Stomach (tissue), 9 donors: ENCODE data around the gene TTLL4. TPM values are rescaled to one million over a fixed set of nuclear protein-coding genes. Genes with fewer than 3 reads are reported as not detected.

ENCODE experiments used
- DNase-seq, 2 donors: peaks; one replicate each; pipeline versions ENCODE4 v3.0.0 to v3.0.0-alpha.2; 2013 to 2019
- H3K27ac ChIP-seq, 5 donors: fragments of 200-600 bp in 4 of 5; sonication (generic) in 4 of 5; one replicate each; pipeline ENCODE4 v1.5.1; 2013 to 2019; ENCODE audit warnings: mild to moderate bottlenecking in 1 of 5, moderate library complexity in 1 of 5
- H3K27me3 ChIP-seq, 3 donors: fragments of 200-600 bp; sonication (generic); one replicate each; pipeline ENCODE4 v1.5.1; 2017 to 2019; ENCODE audit warnings: mixed run types in 1 of 3
- H3K36me3 ChIP-seq, 4 donors: fragments of 200-600 bp; sonication (generic); 1 replicate in 3 of 4; 2 replicates in 1 of 4; pipeline ENCODE4 v1.5.1; 2016 to 2019
- H3K4me1 ChIP-seq, 4 donors: fragments of 200-600 bp; sonication (generic); one replicate each; pipeline ENCODE4 v1.5.1; 2016 to 2019
- H3K4me3 ChIP-seq, 4 donors: fragments of 200-600 bp; sonication (generic) in 3 of 4; one replicate each; pipeline ENCODE4 v1.5.1; 2016 to 2019; ENCODE audit warnings: mild to moderate bottlenecking in 1 of 4
- H3K9me3 ChIP-seq, 4 donors: fragments of 200-600 bp; sonication (generic); one replicate each; pipeline ENCODE4 v1.5.1; 2016 to 2019
- CTCF ChIP-seq, 7 experiments: fragments of 450-650 bp in 4 of 7; fragments of 200-600 bp in 3 of 7; sonication (generic) in 3 of 7; IDR thresholded peaks; one replicate each; pipeline ENCODE4 v1.5.1; 2016 to 2019; ENCODE audit warnings: antibody characterized with exemption in 7 of 7, control low read depth in 2 of 7, mild to moderate bottlenecking in 1 of 7
- EP300 ChIP-seq: sonication (generic); formaldehyde crosslinking; IDR thresholded peaks from one replicate; pipeline ENCODE4 v1.6.1; 2017; ENCODE audit warnings: antibody characterized with exemption
- POLR2A ChIP-seq, 4 donors: fragments of 450-650 bp; IDR thresholded peaks; one replicate each; pipeline ENCODE4 v1.6.1; 2016; ENCODE audit warnings: antibody characterized with exemption in 4 of 4, control low read depth in 2 of 4, mild to moderate bottlenecking in 1 of 4, moderate library complexity in 1 of 4
- POLR2AphosphoS5 ChIP-seq, 3 donors: sonication (generic); formaldehyde crosslinking; IDR thresholded peaks; one replicate each; pipeline ENCODE4 v1.6.1; 2016; ENCODE audit warnings: antibody characterized with exemption in 3 of 3
- WGBS, 5 donors: extraction: QIAGEN DNeasy Blood & Tissue Kit in 3 of 5; methylation state at CpG; one replicate each; pipeline versions ENCODE4 v1.1.5 to v1.1.7; 2013 to 2018; 5-methylcytosine and 5-hydroxymethylcytosine counted together
- intact Hi-C: fragments of 100-400 bp; cut with DNase I; formaldehyde crosslinking; loops from one replicate; pipeline ENCODE4 v1.15.1; 2023; ENCODE audit warnings: low total_unique reads
- polyA plus RNA-seq, 3 donors: library from polyadenylated mRNA; stranded (reverse); fragments of 200-250 nt; gene quantifications; one replicate each; pipeline ENCODE4 v1.2.3, GENCODE V29; 2013
- total RNA-seq, 5 donors: library from RNA; depleted of rRNA; stranded (reverse); fragments of >200 nt; gene quantifications; one replicate each; pipeline versions ENCODE4 v1.1.0 to v1.2.3, GENCODE V29; 2014 to 2016
- donor health status: healthy with polysubstance abuse.
- donor health status: Bipolar disorder and iron deficiency.
- donor health status: healthy.

The TTLL4 gene
- total and polyA plus RNA-seq, 8 donors = 8.8 to 139 (median 13.9) TPM

GRCh38 chr2:218716070-218716469 is 5.4 kb downstream of the TTLL4 start:
- no peaks in the 10 kb centered on the region for H3K27me3 ChIP-seq
- H3K4me1 ChIP-seq = peaks cover 10 to 69% (median 31%) of the 10 kb centered on the region in 4 donors
- H3K9me3 ChIP-seq = no peaks in the 10 kb centered on the region
- intact Hi-C loops = no loop called here
- WGBS, 5 donors = 62 to 67% (median 64%) methylated on average over 4 of the region's 4 CpGs
- TF ChIP-seq POLR2AphosphoS5 (IDR thresholded peaks at IDR 0.05) (no peak), EP300 (no peak), POLR2A (IDR thresholded peaks at IDR 0.05) (no peak), CTCF (IDR thresholded peaks at IDR 0.05) (no peak)
- no peak overlapping the region for H3K27ac ChIP-seq
- DNase-seq = no peak
- no peak overlapping the region for H3K4me3 ChIP-seq
- H3K36me3 ChIP-seq = peaks cover 0 to 17% (median 11%) of the 10 kb centered on the region in 4 donors

- Histone ChIP-seq H3K4me1 (peaks cover under 1 to 72% (median 32%) of the 10 kb centered on the region in 4 donors), H3K27ac (peak overlapping the region in 4 of 5 donors; percentile 4 to 78 (median 44)), H3K9me3 (no peaks in the 10 kb centered on the region), H3K4me3 (no peak overlapping the region), H3K36me3 (peaks cover 0 to 17% (median 11%) of the 10 kb centered on the region in 4 donors), H3K27me3 (no peaks in the 10 kb centered on the region)
- TF ChIP-seq CTCF (IDR thresholded peaks at IDR 0.05) = no peak
- TF ChIP-seq POLR2AphosphoS5 (IDR thresholded peaks at IDR 0.05) = peak in 2 of 3 donors; percentile 14 to 31
- intact Hi-C loops = no loop called here
- peak in 1 of 2 donors; percentile 74 for DNase-seq
- WGBS, 5 donors = 50 to 71% (median 54%) methylated on average over 3 of the region's 3 CpGs
Observed at GRCh38 chr2:218717262-218717661, 6.6 kb downstream of the TTLL4 start.

GRCh38 chr2:218718058-218718457 is 7.4 kb downstream of the TTLL4 start:
- TF ChIP-seq EP300 = no peak
- TF ChIP-seq CTCF (IDR thresholded peaks at IDR 0.05) = no peak
- no peak for TF ChIP-seq POLR2A (IDR thresholded peaks at IDR 0.05)
- no peak for TF ChIP-seq POLR2AphosphoS5 (IDR thresholded peaks at IDR 0.05)
- no peak overlapping the region for H3K4me3 ChIP-seq
- no peaks in the 10 kb centered on the region for H3K27me3 ChIP-seq
- H3K9me3 ChIP-seq = no peaks in the 10 kb centered on the region
- peaks cover 0 to 17% (median 11%) of the 10 kb centered on the region in 4 donors for H3K36me3 ChIP-seq
- peak overlapping the region in 3 of 5 donors; percentile 46 to 78 (median 69) for H3K27ac ChIP-seq
- intact Hi-C loops = no loop called here
- 92 to 98% (median 92%) methylated on average over 7 of the region's 7 CpGs for WGBS, 5 donors
- no peak for DNase-seq
- peaks cover 8 to 76% (median 37%) of the 10 kb centered on the region in 4 donors for H3K4me1 ChIP-seq

DNA sequence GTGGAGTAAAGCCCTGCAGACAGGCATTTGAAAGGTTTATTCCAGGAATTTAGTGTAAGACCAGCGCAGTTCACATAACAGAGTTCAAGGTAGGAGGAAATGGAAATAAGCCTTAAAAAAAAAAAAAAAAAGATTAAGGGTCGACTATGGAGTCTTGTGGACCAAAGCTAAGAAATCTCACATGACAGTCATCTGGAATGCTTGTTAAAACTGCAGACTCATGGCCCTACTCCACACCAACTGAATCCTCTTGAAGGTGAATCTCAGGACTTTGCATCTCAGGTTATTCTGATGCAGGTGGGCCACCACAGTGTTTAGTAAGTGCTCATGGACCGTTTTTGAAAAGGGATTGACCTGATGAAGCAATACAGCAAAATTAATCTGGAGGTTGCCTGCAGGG is 8.8 kb downstream of the TTLL4 start:
- intact Hi-C loops = no loop called here
- Histone ChIP-seq H3K36me3 (peaks cover 0 to 17% (median 11%) of the 10 kb centered on the region in 4 donors), H3K9me3 (no peaks in the 10 kb centered on the region), H3K4me1 (peaks cover 11 to 71% (median 33%) of the 10 kb centered on the region in 4 donors), H3K4me3 (no peak overlapping the region), H3K27me3 (no peaks in the 10 kb centered on the region), H3K27ac (no peak overlapping the region)
- no peak for DNase-seq
- TF ChIP-seq POLR2A (IDR thresholded peaks at IDR 0.05) = no peak
- TF ChIP-seq POLR2AphosphoS5 (IDR thresholded peaks at IDR 0.05) = no peak
- TF ChIP-seq EP300 = no peak
- TF ChIP-seq CTCF (IDR thresholded peaks at IDR 0.05) = no peak
- WGBS, 5 donors = 65 to 69% (median 67%) methylated on average over 3 of the region's 3 CpGs
